Measurements from ENCODE around the gene KCNS3.
A peak's percentile ranks its signal among the peaks of the same experiment; 100 is the strongest.

KCNS3 gene

GRCh38 chr2:17858064-17858463, 20.4 kb upstream of the KCNS3 start:
- TF ChIP-seq ZNF274 (IDR thresholded peaks at IDR 0.05; ENCODE audit: low read depth, low read length): no peak

GRCh38 chr2:17863539-17863938, 14.9 kb upstream of the KCNS3 start:
- TF ChIP-seq ZNF274 (IDR thresholded peaks at IDR 0.05; ENCODE audit: low read depth, low read length): no peak
- H3K4me3 ChIP-seq (ENCODE audit: low read length): no peak overlapping the region

More at GRCh38 chr2:17858064-17858463, 20.4 kb upstream of the KCNS3 start:
- H3K4me3 ChIP-seq (ENCODE audit: low read length): no peak overlapping the region

GRCh38 chr2:17864676-17865075, 13.8 kb upstream of the KCNS3 start:
- no peak overlapping the region for H3K4me3 ChIP-seq (ENCODE audit: low read length)
- no peak for TF ChIP-seq ZNF274 (IDR thresholded peaks at IDR 0.05; ENCODE audit: low read depth, low read length)

DNA sequence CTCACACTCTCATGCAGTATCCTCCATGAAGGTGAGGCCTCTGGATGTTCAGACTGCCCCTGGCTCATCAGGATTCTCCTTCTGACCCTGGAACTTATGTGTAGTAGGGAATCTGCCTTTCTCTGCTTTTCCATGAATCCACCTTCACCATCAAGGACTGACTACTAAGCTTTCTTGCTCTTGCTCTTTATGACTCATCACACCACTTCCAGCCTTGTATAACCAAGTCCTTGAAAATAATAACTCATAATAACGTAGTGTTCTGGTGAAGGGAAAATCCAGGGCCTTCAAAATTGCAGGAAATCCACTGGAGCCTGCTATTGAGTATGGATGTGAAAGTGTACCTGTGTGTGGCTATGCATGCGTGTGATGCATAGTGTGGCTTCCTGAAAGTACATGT, 11.3 kb upstream of the KCNS3 start:
- no peak overlapping the region for H3K4me3 ChIP-seq (ENCODE audit: low read length)
- no peak for TF ChIP-seq ZNF274 (IDR thresholded peaks at IDR 0.05; ENCODE audit: low read depth, low read length)

DNA sequence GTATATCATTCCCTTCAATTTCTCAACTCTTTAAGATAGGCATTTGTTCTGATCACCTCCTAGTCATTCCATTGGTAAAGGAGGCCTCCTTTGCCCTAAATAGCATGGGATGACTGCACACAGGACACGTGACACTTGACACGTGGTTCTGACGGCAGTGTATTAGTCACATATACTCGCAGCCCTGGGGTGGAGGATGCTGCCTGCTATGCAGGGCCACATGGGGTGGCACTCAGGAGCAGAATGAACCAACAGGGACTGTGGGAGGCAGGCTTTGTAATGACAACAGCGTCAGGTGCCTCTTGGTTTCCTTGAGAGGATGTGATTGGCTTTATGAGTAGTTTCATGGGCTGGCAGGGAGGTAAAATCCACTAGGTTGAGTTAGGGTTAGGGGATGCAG, 9.3 kb upstream of the KCNS3 start:
- no peak for TF ChIP-seq ZNF274 (IDR thresholded peaks at IDR 0.05; ENCODE audit: low read depth, low read length)
- no peak overlapping the region for H3K4me3 ChIP-seq (ENCODE audit: low read length)

DNA sequence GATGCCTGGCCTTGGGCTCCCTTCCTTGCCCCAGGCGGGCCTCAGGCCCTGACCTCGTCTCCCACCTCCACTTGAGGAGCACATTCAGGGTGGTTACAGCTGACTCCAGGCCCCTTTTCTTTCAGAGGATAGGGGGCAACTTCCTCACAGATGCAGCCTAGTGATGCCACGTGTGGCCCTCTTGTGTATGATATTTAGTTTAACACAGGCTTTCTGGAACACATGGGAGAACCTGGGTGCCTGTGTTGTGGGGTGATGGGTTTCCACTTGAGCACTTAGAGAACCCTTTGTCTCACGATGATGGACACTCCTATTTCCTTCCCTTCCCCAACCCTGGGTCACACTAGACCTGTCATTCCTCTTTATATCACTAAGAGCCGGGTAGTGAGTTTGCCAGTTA, 6.8 kb upstream of the KCNS3 start:
- no peak for TF ChIP-seq ZNF274 (IDR thresholded peaks at IDR 0.05; ENCODE audit: low read depth, low read length)
- H3K4me3 ChIP-seq (ENCODE audit: low read length): no peak overlapping the region

DNA sequence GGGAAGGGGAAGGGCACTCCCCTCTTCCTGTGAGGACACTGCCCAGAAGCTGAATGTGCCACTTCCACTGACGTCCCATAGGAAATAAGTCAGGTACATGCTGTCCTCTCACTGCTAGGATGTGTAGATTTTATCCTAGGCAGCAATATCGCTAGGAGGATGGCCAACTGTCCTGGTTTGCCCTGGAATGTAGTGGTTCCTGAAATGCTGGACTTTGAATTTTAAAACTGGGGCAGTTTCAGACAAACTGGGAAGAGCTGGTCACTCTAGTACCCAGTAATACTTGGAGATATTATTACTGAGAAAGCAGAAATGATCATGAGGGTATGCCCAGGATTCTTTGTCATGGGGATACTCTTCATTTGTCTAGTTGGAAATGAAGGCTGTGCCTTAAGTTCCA, 5.4 kb upstream of the KCNS3 start:
- no peak overlapping the region for H3K4me3 ChIP-seq (ENCODE audit: low read length)
- TF ChIP-seq ZNF274 (IDR thresholded peaks at IDR 0.05; ENCODE audit: low read depth, low read length): no peak

DNA sequence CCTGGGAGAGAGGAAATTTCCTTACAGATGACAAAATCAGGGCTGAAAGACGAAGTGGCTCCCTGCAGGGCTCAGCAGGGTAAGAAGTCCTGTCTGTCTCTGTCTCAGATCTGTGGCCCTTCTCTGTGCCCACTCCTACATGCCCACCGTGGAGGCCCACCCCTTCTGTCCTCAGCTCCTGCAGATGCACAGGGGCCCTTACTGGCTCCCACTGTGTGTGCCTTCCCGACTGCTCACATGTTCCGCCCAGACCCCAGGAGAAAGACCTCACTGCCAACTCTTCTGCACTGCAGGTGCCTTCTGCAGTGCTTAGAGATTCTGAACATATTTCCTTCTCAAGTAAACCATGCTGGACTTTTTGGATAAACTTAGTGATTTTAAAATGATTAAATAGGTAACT, 1.9 kb upstream of the KCNS3 start:
- no peak overlapping the region for H3K4me3 ChIP-seq (ENCODE audit: low read length)
- no peak for TF ChIP-seq ZNF274 (IDR thresholded peaks at IDR 0.05; ENCODE audit: low read depth, low read length)

DNA sequence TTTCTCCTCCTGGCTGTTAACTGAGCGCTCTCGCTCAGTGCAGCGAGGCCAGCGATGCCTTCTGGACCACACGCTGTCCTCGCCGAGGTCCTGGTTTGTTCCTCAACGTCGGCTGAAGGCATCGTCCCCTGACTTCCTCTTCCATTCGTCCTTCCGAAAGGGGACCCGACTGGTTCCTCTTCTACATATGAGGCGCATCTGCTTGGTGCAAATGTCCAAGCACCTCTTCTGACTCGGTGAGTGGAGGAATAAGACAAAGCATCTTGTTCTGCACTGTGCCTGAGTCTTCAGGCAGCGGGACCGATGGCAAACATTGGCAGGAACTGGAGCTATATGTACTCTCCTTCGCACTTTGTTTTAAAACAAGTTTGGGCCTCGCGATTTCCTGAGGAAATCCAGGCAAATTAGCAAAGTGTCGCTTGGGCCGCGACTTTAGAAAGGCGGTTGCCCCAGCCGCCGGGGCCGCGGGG, 621 bp upstream of the KCNS3 start:
- peak overlapping the region; percentile 42; the same call in 1 of the 2 replicates for H3K4me3 ChIP-seq (ENCODE audit: low read length)
- no peak for TF ChIP-seq ZNF274 (IDR thresholded peaks at IDR 0.05; ENCODE audit: low read depth, low read length)

DNA sequence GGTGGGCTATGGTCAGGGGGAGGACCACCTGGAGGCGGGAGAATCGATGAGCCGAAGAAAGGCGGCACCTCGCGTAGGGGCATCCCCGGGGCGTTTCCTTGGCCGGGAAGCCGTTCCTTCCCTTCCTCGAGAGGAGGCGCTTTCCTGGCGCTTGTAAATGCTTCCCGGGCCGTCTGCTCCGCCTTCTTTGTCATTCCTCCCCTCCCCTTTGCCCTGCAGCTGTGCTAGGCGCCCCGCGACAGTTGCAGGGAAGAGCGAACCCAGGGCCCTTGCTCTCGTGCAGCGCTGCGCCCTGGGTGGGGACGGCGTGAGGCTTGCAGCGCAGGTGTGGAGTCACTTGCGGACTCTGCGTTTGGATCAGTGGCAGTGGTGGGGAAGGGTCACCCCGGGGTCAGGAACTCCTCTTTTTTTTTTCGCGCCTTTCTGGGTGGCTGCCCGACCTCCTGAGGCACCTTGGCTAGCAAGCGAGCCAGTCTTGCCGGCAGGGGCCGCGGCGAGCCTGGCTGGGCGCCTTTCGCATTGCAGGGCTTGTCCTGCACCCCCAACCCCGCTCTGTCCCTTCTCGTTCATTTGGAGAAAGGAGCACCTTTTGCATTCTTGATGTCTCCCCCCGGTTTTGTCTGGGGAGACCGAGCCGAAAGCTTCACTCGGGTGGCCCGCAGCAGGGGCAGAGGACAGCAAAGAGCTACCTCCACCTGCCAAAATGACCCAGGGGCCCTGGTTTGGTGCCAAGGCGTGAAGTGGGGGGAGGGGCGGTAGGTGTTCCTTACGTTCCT, 858 bp downstream of the KCNS3 start:
- H3K4me3 ChIP-seq (ENCODE audit: low read length): peak overlapping the region; percentile 27; the same call in 1 of the 2 replicates
- no peak for TF ChIP-seq ZNF274 (IDR thresholded peaks at IDR 0.05; ENCODE audit: low read depth, low read length)

- TF ChIP-seq ZNF274 (IDR thresholded peaks at IDR 0.05; ENCODE audit: low read depth, low read length): no peak
- H3K4me3 ChIP-seq (ENCODE audit: low read length): no peak overlapping the region
Measured at GRCh38 chr2:17879913-17880274, 1.4 kb downstream of the KCNS3 start.

GRCh38 chr2:17892770-17893534, 14.5 kb downstream of the KCNS3 start:
- H3K4me3 ChIP-seq (ENCODE audit: low read length): no peak overlapping the region
- no peak for TF ChIP-seq ZNF274 (IDR thresholded peaks at IDR 0.05; ENCODE audit: low read depth, low read length)

- no peak overlapping the region for H3K4me3 ChIP-seq (ENCODE audit: low read length)
- TF ChIP-seq ZNF274 (IDR thresholded peaks at IDR 0.05; ENCODE audit: low read depth, low read length): no peak
Measured at GRCh38 chr2:17894005-17894404, 15.5 kb downstream of the KCNS3 start.

GRCh38 chr2:17894556-17894955, 16.1 kb downstream of the KCNS3 start:
- no peak for TF ChIP-seq ZNF274 (IDR thresholded peaks at IDR 0.05; ENCODE audit: low read depth, low read length)
- no peak overlapping the region for H3K4me3 ChIP-seq (ENCODE audit: low read length)

DNA sequence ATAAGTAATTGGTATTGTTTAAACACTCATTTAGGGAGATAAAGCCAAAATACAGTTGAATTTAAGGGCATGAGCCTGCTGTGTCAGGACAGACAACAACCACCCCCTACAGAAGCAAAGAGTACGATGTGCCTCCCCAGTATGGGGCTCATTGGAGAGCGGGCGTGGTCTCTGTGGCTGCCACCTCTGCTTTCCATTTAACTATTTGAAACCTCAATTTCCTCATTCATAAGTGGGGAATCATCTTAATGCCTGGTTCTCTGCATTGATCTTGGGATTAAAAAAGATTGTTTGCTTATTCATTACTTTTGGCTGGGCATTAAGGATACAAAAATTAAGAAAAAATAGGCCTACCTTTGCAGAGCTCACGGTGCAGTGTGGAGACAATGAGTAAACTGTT, 21.4 kb downstream of the KCNS3 start:
- no peak for TF ChIP-seq ZNF274 (IDR thresholded peaks at IDR 0.05; ENCODE audit: low read depth, low read length)
- no peak overlapping the region for H3K4me3 ChIP-seq (ENCODE audit: low read length)

Measured in GM08714 (cell line).